ENCODE data around the gene WIZ. TPM values are rescaled to one million over a fixed set of nuclear protein-coding genes. Genes with fewer than 3 reads are reported as not detected.

Gene WIZ
- total and polyA plus RNA-seq, 9 of the 15 experiments (the other 6 are each of a cell fraction or from before 2014, with no cell fraction given) = 0.06 to 37.5 (median 4.8) TPM

- FAIRE-seq (no peak), DNase-seq (ENCODE audit: extremely low read depth in 1 of 4, low spot score in 3 of 4) (no peak), ATAC-seq (no peak)
- TF ChIP-seq RBM25 (IDR thresholded peaks at IDR 0.05; ENCODE audit: low read depth, low read length, severe bottlenecking) (peak; percentile 85), SAP30 (IDR thresholded peaks at IDR 0.05; ENCODE audit: borderline replicate concordance, insufficient read depth, low read depth, low read length, poor library complexity, severe bottlenecking) (no peak), ZNF277 (CRISPR knock-in tag; IDR thresholded peaks at IDR 0.05; ENCODE audit: borderline replicate concordance) (no peak), HNRNPUL1 (IDR thresholded peaks at IDR 0.05; ENCODE audit: low read length) (no peak)
- TF ChIP-seq, protein P1, sequence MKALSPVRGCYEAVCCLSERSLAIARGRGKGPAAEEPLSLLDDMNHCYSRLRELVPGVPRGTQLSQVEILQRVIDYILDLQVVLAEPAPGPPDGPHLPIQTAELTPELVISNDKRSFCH (CRISPR knock-in tag; IDR thresholded peaks at IDR 0.05) = no peak
- TF ChIP-seq, protein P1 (tag; IDR thresholded peaks at IDR 0.05) = no peak
- TF ChIP-seq, protein P2, sequence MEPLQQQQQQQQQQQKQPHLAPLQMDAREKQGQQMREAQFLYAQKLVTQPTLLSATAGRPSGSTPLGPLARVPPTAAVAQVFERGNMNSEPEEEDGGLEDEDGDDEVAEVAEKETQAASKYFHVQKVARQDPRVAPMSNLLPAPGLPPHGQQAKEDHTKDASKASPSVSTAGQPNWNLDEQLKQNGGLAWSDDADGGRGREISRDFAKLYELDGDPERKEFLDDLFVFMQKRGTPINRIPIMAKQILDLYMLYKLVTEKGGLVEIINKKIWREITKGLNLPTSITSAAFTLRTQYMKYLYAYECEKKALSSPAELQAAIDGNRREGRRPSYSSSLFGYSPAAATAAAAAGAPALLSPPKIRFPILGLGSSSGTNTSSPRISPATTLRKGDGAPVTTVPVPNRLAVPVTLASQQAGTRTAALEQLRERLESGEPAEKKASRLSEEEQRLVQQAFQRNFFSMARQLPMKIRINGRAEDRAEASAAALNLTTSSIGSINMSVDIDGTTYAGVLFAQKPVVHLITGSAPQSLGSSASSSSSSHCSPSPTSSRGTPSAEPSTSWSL (CRISPR knock-in tag; IDR thresholded peaks at IDR 0.05; ENCODE audit: borderline replicate concordance) = no peak
- no TSS peak for BruUV-seq (replicated peaks)
- H3K4me3 ChIP-seq = no peak overlapping the region
- no peaks in the 10 kb centered on the region for H3K9me1 ChIP-seq (ENCODE audit: control insufficient read depth, insufficient read depth, low read length)
- H3K9ac ChIP-seq (ENCODE audit: insufficient read depth in 1 of 2, low read depth in 2 of 2, low read length in 2 of 2) = no peak overlapping the region
- no peaks in the 10 kb centered on the region for H3K9me3 ChIP-seq (replicated peaks; ENCODE audit: control insufficient read depth, insufficient read depth, low read depth, low read length)
- no peak overlapping the region for H3K4me2 ChIP-seq (ENCODE audit: insufficient read depth, low read length)
- peaks cover 23 to 34% of the 10 kb centered on the region in 2 experiments for H3K4me1 ChIP-seq (replicated peaks in 1 of 2; ENCODE audit: control insufficient read depth in 2 of 2, insufficient read depth in 2 of 2, low read length in 2 of 2)
- H4K20me1 ChIP-seq (replicated peaks; ENCODE audit: control insufficient read depth, insufficient read depth, low read length) = no peaks in the 10 kb centered on the region; the same call in 1 of the 2 replicates
- 0% methylated on average over 3 of the region's 4 CpGs for WGBS (ENCODE audit: insufficient coverage, low coverage, missing lambda C conversion rate)
- ChIA-PET CTCF (ENCODE audit: low intra/inter-chr PET ratio) (no interaction called here), POLR2A (interaction anchor here (1.0 kb wide), 1 partner anchor 26 kb away, joined by 3 read pairs; no protein-coding TSS in a partner anchor)
- H3K79me2 ChIP-seq (ENCODE audit: control insufficient read depth, insufficient read depth, low read length) = no peaks in the 10 kb centered on the region
- in situ Hi-C loops (cut with MboI) = no loop called here
- H3K36me3 ChIP-seq (ENCODE audit: control insufficient read depth, insufficient read depth, low read length) = no peaks in the 10 kb centered on the region
- H3K27ac ChIP-seq (ENCODE audit: extremely low read depth, low read depth, low read length) = no peak overlapping the region
- H2AFZ ChIP-seq (ENCODE audit: low read depth, low read length) = no peak overlapping the region
- H3K27me3 ChIP-seq (ENCODE audit: control insufficient read depth in 2 of 2, insufficient read depth in 2 of 2, low read length in 2 of 2) = peaks cover 5 to 46% of the 10 kb centered on the region in 2 experiments; a peak in 3 of 5 replicates
- intact Hi-C loops (cut with micrococcal nuclease) = no loop called here
Measured at GRCh38 chr19:15447057-15447456, 2.7 kb downstream of the WIZ start.

Data from K562 (cell line).